AG09319 (cell line): Measurements from ENCODE around the gene GATA3.

Experiments
- DNase-seq: peaks from one replicate; pipeline ENCODE4 v3.0.0-alpha.2; 2010; ENCODE audit warnings: low read depth; ENCODE audit errors: extremely low read depth
- CTCF ChIP-seq: IDR thresholded peaks from 2 replicates; pipeline ENCODE4 v1.5.1; 2011; ENCODE audit warnings: low read depth, mild to moderate bottlenecking, inconsistent platforms, low read length, moderate library complexity

Gene GATA3

GRCh38 chr10:8112942-8113442, 58.5 kb downstream of the GATA3 start:
- TF ChIP-seq CTCF = no peak
- no peak for DNase-seq

GRCh38 chr10:8113616-8114015, 59.1 kb downstream of the GATA3 start:
- no peak for DNase-seq
- no peak for TF ChIP-seq CTCF

- TF ChIP-seq CTCF = no peak
- DNase-seq = no peak
Measured at GRCh38 chr10:8114741-8115617, 60.5 kb downstream of the GATA3 start.

GRCh38 chr10:8115618-8115980, 61.1 kb downstream of the GATA3 start:
- DNase-seq = no peak

GRCh38 chr10:8116474-8116873, 62.0 kb downstream of the GATA3 start:
- no peak for TF ChIP-seq CTCF

More at GRCh38 chr10:8115618-8115980, 61.1 kb downstream of the GATA3 start:
- TF ChIP-seq CTCF = no peak

GRCh38 chr10:8116926-8117493, 62.5 kb downstream of the GATA3 start:
- TF ChIP-seq CTCF = no peak

More at GRCh38 chr10:8116474-8116873, 62.0 kb downstream of the GATA3 start:
- no peak for DNase-seq

More at GRCh38 chr10:8116926-8117493, 62.5 kb downstream of the GATA3 start:
- DNase-seq = no peak
